Mesendoderm (in vitro differentiated cells): ENCODE results near the gene ATP8B4.

Source experiments
- DNase-seq: peaks from one replicate; pipeline ENCODE4 v3.0.0; 2013
- H2AK5ac ChIP-seq: 2 replicates; pipeline ENCODE4 v1.6.1; 2013; ENCODE audit warnings: low read length, inconsistent platforms
- H2BK120ac ChIP-seq: 2 replicates; pipeline ENCODE4 v1.6.1; 2013; ENCODE audit warnings: low read depth, mild to moderate bottlenecking, low read length, moderate library complexity, mixed read lengths
- H2BK15ac ChIP-seq: replicated peaks from 2 replicates; pipeline ENCODE4 v1.6.1; 2013; ENCODE audit warnings: low read depth, mild to moderate bottlenecking, moderate library complexity
- H2BK5ac ChIP-seq: 2 replicates; pipeline ENCODE4 v1.6.1; 2013; ENCODE audit warnings: low read length, inconsistent platforms
- H3K18ac ChIP-seq: 2 replicates; pipeline ENCODE4 v1.6.1; 2013; ENCODE audit warnings: mild to moderate bottlenecking, low read length, mixed read lengths
- H3K23ac ChIP-seq: one replicate; pipeline ENCODE4 v1.6.1; 2013; ENCODE audit warnings: low read length
- H3K27ac ChIP-seq: 2 replicates; pipeline ENCODE4 v1.5.1; 2013; ENCODE audit warnings: low read depth, mild to moderate bottlenecking, inconsistent platforms, low read length, moderate library complexity
- H3K27me3 ChIP-seq: 2 replicates; pipeline ENCODE4 v1.6.1; 2013; ENCODE audit warnings: low read length, control low read depth, mild to moderate bottlenecking, inconsistent platforms; ENCODE audit not compliant: insufficient read depth, poor library complexity
- H3K36me3 ChIP-seq: 2 replicates; pipeline ENCODE4 v1.6.1; 2013; ENCODE audit warnings: low read length, inconsistent platforms; ENCODE audit not compliant: control insufficient read depth, insufficient read depth
- H3K4ac ChIP-seq: one replicate; pipeline ENCODE4 v1.6.1; 2013; ENCODE audit warnings: low read depth, mild to moderate bottlenecking, low read length, moderate library complexity
- H3K4me1 ChIP-seq: 2 replicates; pipeline ENCODE4 v1.6.1; 2013; ENCODE audit warnings: low read depth, low read length, inconsistent platforms; ENCODE audit not compliant: control insufficient read depth
- H3K4me2 ChIP-seq: 2 replicates; pipeline ENCODE4 v1.6.1; 2013; ENCODE audit warnings: low read length
- H3K4me3 ChIP-seq: 2 replicates; pipeline ENCODE4 v1.5.1; 2013; ENCODE audit warnings: mild to moderate bottlenecking, low read length
- H3K56ac ChIP-seq: one replicate; pipeline ENCODE4 v1.6.1; 2013; ENCODE audit warnings: low read length
- H3K79me1 ChIP-seq: 2 replicates; pipeline ENCODE4 v1.6.1; 2013; ENCODE audit warnings: low read length, inconsistent platforms
- H3K79me2 ChIP-seq: 2 replicates; pipeline ENCODE4 v1.6.1; 2013; ENCODE audit warnings: mild to moderate bottlenecking, low read length; ENCODE audit not compliant: control insufficient read depth, insufficient read depth
- H3K9ac ChIP-seq: 2 replicates; pipeline ENCODE4 v1.6.1; 2013; ENCODE audit warnings: low read length, inconsistent platforms
- H4K5ac ChIP-seq: one replicate; pipeline ENCODE4 v1.6.1; 2013; ENCODE audit warnings: low read length
- H4K8ac ChIP-seq: one replicate; pipeline ENCODE4 v1.6.1; 2013; ENCODE audit warnings: low read depth, mild to moderate bottlenecking, control low read depth, low read length, moderate library complexity
- WGBS: extraction: QIAGEN DNeasy Blood & Tissue Kit; methylation state at CpG from one replicate; pipeline ENCODE4 v1.1.7; 2013; ENCODE audit warnings: low lambda C conversion rate, missing lambda C conversion rate; ENCODE audit not compliant: insufficient coverage; ENCODE audit errors: extremely low coverage; 5-methylcytosine and 5-hydroxymethylcytosine counted together

Gene ATP8B4

DNA sequence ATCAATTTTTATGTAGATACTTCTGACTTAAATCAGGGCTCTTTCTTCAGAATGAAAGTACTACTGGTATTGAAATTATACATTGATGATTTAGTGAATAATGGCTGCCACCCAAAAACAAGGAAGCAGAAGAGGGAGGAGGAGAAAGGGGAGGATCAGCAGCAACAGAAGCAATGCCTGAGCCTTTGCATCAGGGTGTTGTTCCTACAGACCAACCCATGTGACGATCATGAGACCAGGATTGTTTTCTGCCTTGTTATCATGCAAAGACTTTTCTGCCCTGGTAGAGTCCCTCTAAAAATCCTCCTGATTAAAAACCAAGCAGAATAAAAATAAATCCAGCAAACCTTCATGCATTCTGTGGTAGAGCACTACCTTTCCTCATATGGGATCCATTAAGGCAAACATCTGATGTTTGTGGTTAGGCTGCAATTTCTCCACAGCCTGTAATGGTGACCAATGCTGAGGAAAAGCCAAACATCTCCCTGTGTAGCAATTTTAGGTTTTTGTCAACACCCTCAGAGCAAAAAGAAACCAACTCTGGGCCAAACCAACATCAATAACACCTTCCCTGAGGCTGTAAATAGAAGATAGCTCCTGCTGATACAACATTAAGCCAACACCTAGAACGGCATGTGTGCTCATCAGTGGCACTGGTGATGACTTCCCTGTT, 191.7 kb downstream of the ATP8B4 start:
- H4K8ac ChIP-seq, result no peak overlapping the region
- H3K27ac ChIP-seq, result no peak overlapping the region
- no peak overlapping the region for H3K4ac ChIP-seq
- no peak overlapping the region for H4K5ac ChIP-seq
- no peak overlapping the region for H3K18ac ChIP-seq
- no peak overlapping the region for H3K4me2 ChIP-seq
- H3K27me3 ChIP-seq, result no peaks in the 10 kb centered on the region
- no peak overlapping the region for H2BK5ac ChIP-seq
- DNase-seq, result no peak
- H3K23ac ChIP-seq, result no peak overlapping the region
- H3K79me1 ChIP-seq, result no peaks in the 10 kb centered on the region
- no peak overlapping the region for H2AK5ac ChIP-seq
- H3K9ac ChIP-seq, result no peak overlapping the region
- H3K79me2 ChIP-seq, result no peaks in the 10 kb centered on the region
- no peak overlapping the region for H3K4me3 ChIP-seq
- H3K56ac ChIP-seq, result no peak overlapping the region
- H2BK120ac ChIP-seq, result no peak overlapping the region
- no peak overlapping the region for H2BK15ac ChIP-seq
- no CpG with 5 or more reads among the region's 2 CpGs for WGBS
- no peaks in the 10 kb centered on the region for H3K4me1 ChIP-seq
- no peaks in the 10 kb centered on the region for H3K36me3 ChIP-seq

DNA sequence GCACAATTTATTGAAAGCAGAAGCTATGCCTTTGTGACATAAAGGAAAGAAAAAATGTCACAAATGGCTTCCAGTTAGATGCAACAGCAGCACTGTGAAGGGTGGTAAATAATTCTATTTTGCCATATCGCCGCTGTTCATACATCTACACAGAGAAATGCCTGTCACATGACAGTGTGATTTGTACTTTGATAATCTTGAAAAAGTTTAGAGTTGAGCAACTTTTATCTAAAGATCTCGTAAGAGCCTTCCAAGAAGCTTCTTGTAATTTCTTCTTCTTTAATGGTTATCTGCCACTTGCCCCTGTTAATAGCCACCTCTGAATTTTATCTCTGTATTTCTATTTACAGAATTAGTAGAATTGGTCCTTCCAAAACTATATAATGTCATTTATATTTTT, 192.3 kb downstream of the ATP8B4 start:
- WGBS, result no CpG with 5 or more reads among the region's 3 CpGs

DNA sequence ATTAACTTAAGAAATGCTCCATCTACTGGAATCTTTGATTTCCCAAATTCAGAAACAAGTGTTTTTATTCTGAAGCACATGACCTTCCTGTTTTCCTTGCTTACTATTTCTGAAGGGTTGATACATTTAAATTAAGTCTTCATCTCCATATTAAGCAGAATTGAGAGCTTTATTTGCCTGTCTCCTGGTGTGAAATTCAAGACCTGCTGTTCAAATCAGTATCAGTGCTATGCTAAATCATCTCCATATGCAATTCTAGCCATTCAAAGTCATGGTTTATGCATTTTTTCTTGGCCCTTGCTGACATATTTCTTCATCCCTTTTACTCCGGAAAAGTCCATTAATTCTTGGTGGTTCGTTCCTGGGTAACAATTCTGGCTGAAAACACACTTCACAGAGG, 195.4 kb downstream of the ATP8B4 start:
- H2AK5ac ChIP-seq, result no peak overlapping the region
- no peak overlapping the region for H3K23ac ChIP-seq
- no peaks in the 10 kb centered on the region for H3K79me1 ChIP-seq
- H2BK5ac ChIP-seq, result no peak overlapping the region
- H4K8ac ChIP-seq, result no peak overlapping the region
- H3K56ac ChIP-seq, result no peak overlapping the region
- WGBS, result no CpG with 5 or more reads among the region's 2 CpGs
- no peak overlapping the region for H3K4ac ChIP-seq
- H2BK120ac ChIP-seq, result no peak overlapping the region
- no peaks in the 10 kb centered on the region for H3K79me2 ChIP-seq
- no peak overlapping the region for H3K9ac ChIP-seq
- no peak overlapping the region for H3K18ac ChIP-seq
- no peak overlapping the region for H4K5ac ChIP-seq
- no peaks in the 10 kb centered on the region for H3K4me1 ChIP-seq
- H3K36me3 ChIP-seq, result no peaks in the 10 kb centered on the region
- no peak overlapping the region for H3K4me2 ChIP-seq
- DNase-seq, result no peak
- H3K4me3 ChIP-seq, result no peak overlapping the region
- H3K27me3 ChIP-seq, result no peaks in the 10 kb centered on the region
- H2BK15ac ChIP-seq, result no peak overlapping the region
- H3K27ac ChIP-seq, result no peak overlapping the region

More for the DNA sequence above, 192.3 kb downstream of the ATP8B4 start:
- Histone ChIP-seq H3K79me1 (no peaks in the 10 kb centered on the region), H3K27me3 (no peaks in the 10 kb centered on the region), H3K36me3 (no peaks in the 10 kb centered on the region), H2BK120ac (no peak overlapping the region), H3K27ac (no peak overlapping the region), H3K9ac (no peak overlapping the region), H2BK5ac (no peak overlapping the region), H3K23ac (no peak overlapping the region), H4K8ac (no peak overlapping the region), H2BK15ac (no peak overlapping the region), H3K18ac (no peak overlapping the region), H3K4me2 (no peak overlapping the region), H3K4me3 (no peak overlapping the region), H3K4ac (no peak overlapping the region), H4K5ac (no peak overlapping the region), H3K79me2 (no peaks in the 10 kb centered on the region), H3K4me1 (no peaks in the 10 kb centered on the region), H3K56ac (no peak overlapping the region), H2AK5ac (no peak overlapping the region)
- DNase-seq, result no peak

DNA sequence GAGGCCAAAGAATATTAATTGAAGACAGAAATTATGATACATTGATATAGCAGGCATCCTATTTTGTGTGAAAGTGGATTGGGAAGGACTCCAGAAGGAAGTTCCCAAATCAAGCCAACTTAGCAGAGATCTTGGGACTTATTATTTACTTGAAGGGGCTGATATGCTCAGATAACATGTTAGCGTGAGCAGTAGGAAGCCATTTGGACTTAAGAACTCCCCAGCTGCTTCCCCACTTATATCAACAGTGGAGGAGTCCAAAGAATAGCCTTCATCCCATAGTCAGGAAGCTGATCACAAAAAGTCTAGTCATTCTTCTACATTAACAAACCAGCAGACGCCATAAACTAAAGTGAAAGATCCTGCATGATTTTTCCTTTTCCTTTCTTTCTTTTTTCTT, 200.0 kb downstream of the ATP8B4 start:
- no peak overlapping the region for H3K18ac ChIP-seq
- H3K79me1 ChIP-seq, result no peaks in the 10 kb centered on the region
- no peak overlapping the region for H3K4me2 ChIP-seq
- H2BK5ac ChIP-seq, result no peak overlapping the region
- H4K8ac ChIP-seq, result no peak overlapping the region
- H2AK5ac ChIP-seq, result no peak overlapping the region
- H3K36me3 ChIP-seq, result no peaks in the 10 kb centered on the region
- no peak overlapping the region for H3K4ac ChIP-seq
- no peak overlapping the region for H3K4me3 ChIP-seq
- H3K9ac ChIP-seq, result no peak overlapping the region
- no peaks in the 10 kb centered on the region for H3K27me3 ChIP-seq
- no peak overlapping the region for H2BK15ac ChIP-seq
- no peaks in the 10 kb centered on the region for H3K4me1 ChIP-seq
- no peaks in the 10 kb centered on the region for H3K79me2 ChIP-seq
- DNase-seq, result no peak
- no CpG with 5 or more reads among the region's 2 CpGs for WGBS
- no peak overlapping the region for H3K23ac ChIP-seq
- no peak overlapping the region for H3K27ac ChIP-seq
- no peak overlapping the region for H3K56ac ChIP-seq
- no peak overlapping the region for H2BK120ac ChIP-seq
- H4K5ac ChIP-seq, result no peak overlapping the region

DNA sequence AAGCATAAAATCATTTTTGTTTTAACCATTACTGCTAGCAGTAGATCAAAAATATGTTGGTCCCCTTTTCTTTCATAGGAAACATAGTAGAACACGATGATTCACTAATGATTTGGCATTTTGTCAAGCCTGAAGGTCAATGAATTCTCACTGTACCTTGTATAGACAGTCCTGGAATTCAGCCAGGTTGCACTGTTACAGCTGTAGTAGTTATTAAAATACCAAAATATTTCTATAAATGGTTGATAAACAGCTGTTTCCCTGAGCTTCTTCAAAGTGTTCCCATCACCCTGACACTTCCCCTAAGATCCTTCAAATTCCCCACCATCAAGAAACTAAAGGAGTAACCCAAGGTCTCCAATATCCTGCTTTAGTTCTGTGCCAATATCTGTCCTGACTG, 200.9 kb downstream of the ATP8B4 start:
- no peaks in the 10 kb centered on the region for H3K79me2 ChIP-seq
- H3K23ac ChIP-seq, result no peak overlapping the region
- no peaks in the 10 kb centered on the region for H3K27me3 ChIP-seq
- no CpG with 5 or more reads among the region's 1 CpG for WGBS
- H3K36me3 ChIP-seq, result no peaks in the 10 kb centered on the region
- no peaks in the 10 kb centered on the region for H3K79me1 ChIP-seq
- no peak overlapping the region for H2BK120ac ChIP-seq
- H3K56ac ChIP-seq, result no peak overlapping the region
- H3K27ac ChIP-seq, result no peak overlapping the region
- no peak overlapping the region for H2BK5ac ChIP-seq
- DNase-seq, result no peak
- H3K18ac ChIP-seq, result no peak overlapping the region
- H3K4me3 ChIP-seq, result no peak overlapping the region
- H3K9ac ChIP-seq, result no peak overlapping the region
- no peak overlapping the region for H2BK15ac ChIP-seq
- no peaks in the 10 kb centered on the region for H3K4me1 ChIP-seq
- H3K4ac ChIP-seq, result no peak overlapping the region
- H4K8ac ChIP-seq, result no peak overlapping the region
- no peak overlapping the region for H2AK5ac ChIP-seq
- H4K5ac ChIP-seq, result no peak overlapping the region
- H3K4me2 ChIP-seq, result no peak overlapping the region

DNA sequence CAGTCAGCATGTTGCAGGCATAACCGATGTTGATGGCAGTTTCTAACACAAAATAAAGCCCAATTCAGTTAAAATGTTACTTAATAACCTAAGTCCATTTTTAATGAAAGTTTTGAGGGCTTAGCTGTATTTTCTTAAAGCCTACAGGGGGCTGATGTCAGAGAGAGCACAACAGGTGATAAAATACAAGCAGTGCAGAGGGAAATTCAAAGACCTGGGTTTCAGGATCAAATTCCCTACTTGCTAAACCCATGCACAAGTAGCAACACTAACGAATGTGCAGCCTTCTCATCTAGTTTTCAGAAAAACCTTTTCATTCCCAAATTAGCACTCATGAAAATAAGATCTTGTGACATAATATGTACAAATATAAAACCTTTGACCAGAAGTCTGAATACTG, 202.0 kb downstream of the ATP8B4 start:
- Histone ChIP-seq H4K8ac (no peak overlapping the region), H3K4me1 (no peaks in the 10 kb centered on the region), H3K9ac (no peak overlapping the region), H3K79me2 (no peaks in the 10 kb centered on the region), H3K4me2 (no peak overlapping the region), H2BK15ac (no peak overlapping the region), H3K4me3 (no peak overlapping the region), H3K27ac (no peak overlapping the region), H3K27me3 (no peaks in the 10 kb centered on the region), H3K4ac (no peak overlapping the region), H3K18ac (no peak overlapping the region), H2BK5ac (no peak overlapping the region), H3K23ac (no peak overlapping the region), H3K36me3 (no peaks in the 10 kb centered on the region), H3K79me1 (no peaks in the 10 kb centered on the region), H4K5ac (no peak overlapping the region), H2BK120ac (no peak overlapping the region), H2AK5ac (no peak overlapping the region), H3K56ac (no peak overlapping the region)
- DNase-seq, result no peak
- no CpG with 5 or more reads among the region's 2 CpGs for WGBS
